ENCODE results near the gene ELF2. TPM values are rescaled to one million over a fixed set of nuclear protein-coding genes. Genes with fewer than 3 reads are reported as not detected.
"Not testable (repeated sequence)": the region's sequence is repeated elsewhere in the genome, so short reads cannot be mapped to it uniquely, and the experiment has no call there.

Gene ELF2
- total RNA-seq, 1 donor from 2014 or later, result 44.4 TPM

GRCh38 chr4:139015269-139015947 lies 161.6 kb downstream of the ELF2 start, which contains the start of gene NOCT:
NOCT (plus strand) TSS chr4:139015781; CDS start chr4:139015982, 201 bp downstream.
- H3K27ac ChIP-seq, result peak within 1 kb of the TSS; percentile 93
- intact Hi-C loops (cut with DNase I), result no loop called here
- peaks cover 24% of the 10 kb centered on the region for H3K4me1 ChIP-seq

GRCh38 chr4:139014371-139015268 lies 162.4 kb downstream of the ELF2 start:
- Histone ChIP-seq H3K4me1 (peaks cover 16% of the 10 kb centered on the region), H3K4me3 (peak overlapping the region; percentile 58 to 85)

More at GRCh38 chr4:139015269-139015947, 161.6 kb downstream of the ELF2 start, which contains the start of gene NOCT:
- TF ChIP-seq POLR2AphosphoS5 (IDR thresholded peaks at IDR 0.05; ENCODE audit: insufficient read depth in 1 of 2, low read depth in 1 of 2) (peak; percentile 82 to 93), POLR2A (IDR thresholded peaks at IDR 0.05) (peak in 1 of 2 donors; percentile 66), CTCF (IDR thresholded peaks at IDR 0.05) (peak in 1 of 3 experiments; percentile 39)
- Histone ChIP-seq H3K4me3 (peak within 1 kb of the TSS; percentile 58 to 85), H3K27me3 (no peaks in the 10 kb centered on the region), H3K9me3 (no peaks in the 10 kb centered on the region), H3K36me3 (no peaks in the 10 kb centered on the region)
- DNase-seq (ENCODE audit: extremely low spot score in 2 of 2), result peak in 1 of 2 donors; percentile 94

GRCh38 chr4:139011225-139011950 lies 165.6 kb downstream of the ELF2 start:
- no peaks in the 10 kb centered on the region for H3K9me3 ChIP-seq
- TF ChIP-seq POLR2AphosphoS5 (IDR thresholded peaks at IDR 0.05; ENCODE audit: insufficient read depth in 1 of 2, low read depth in 1 of 2) (no peak), CTCF (IDR thresholded peaks at IDR 0.05) (no peak), POLR2A (IDR thresholded peaks at IDR 0.05) (no peak)
- H3K27me3 ChIP-seq, result no peaks in the 10 kb centered on the region
- intact Hi-C loops (cut with DNase I), result no loop called here
- H3K36me3 ChIP-seq, result no peaks in the 10 kb centered on the region
- H3K4me3 ChIP-seq, result no peak overlapping the region
- no peak for DNase-seq (ENCODE audit: extremely low spot score in 2 of 2)
- no peak overlapping the region for H3K27ac ChIP-seq
- peaks cover 16% of the 10 kb centered on the region for H3K4me1 ChIP-seq

More at GRCh38 chr4:139014371-139015268, 162.4 kb downstream of the ELF2 start:
- Histone ChIP-seq H3K27me3 (no peaks in the 10 kb centered on the region), H3K27ac (peak overlapping the region; percentile 93), H3K9me3 (no peaks in the 10 kb centered on the region), H3K36me3 (no peaks in the 10 kb centered on the region)
- DNase-seq (ENCODE audit: extremely low spot score in 2 of 2), result no peak
- intact Hi-C loops (cut with DNase I), result no loop called here
- no peak for TF ChIP-seq CTCF (IDR thresholded peaks at IDR 0.05)
- TF ChIP-seq POLR2AphosphoS5 (IDR thresholded peaks at IDR 0.05; ENCODE audit: insufficient read depth in 1 of 2, low read depth in 1 of 2), result peak in 1 of 2 donors; percentile 93

GRCh38 chr4:139009702-139010101 lies 167.3 kb downstream of the ELF2 start:
- Histone ChIP-seq H3K4me3 (no peak overlapping the region), H3K36me3 (no peaks in the 10 kb centered on the region), H3K9me3 (no peaks in the 10 kb centered on the region), H3K27me3 (no peaks in the 10 kb centered on the region), H3K4me1 (peaks cover 11% of the 10 kb centered on the region), H3K27ac (no peak overlapping the region)
- no peak for TF ChIP-seq POLR2A (IDR thresholded peaks at IDR 0.05)
- TF ChIP-seq POLR2AphosphoS5 (IDR thresholded peaks at IDR 0.05; ENCODE audit: insufficient read depth in 1 of 2, low read depth in 1 of 2), result no peak
- no peak for TF ChIP-seq CTCF (IDR thresholded peaks at IDR 0.05)
- intact Hi-C loops (cut with DNase I), result no loop called here
- no peak for DNase-seq (ENCODE audit: extremely low spot score in 2 of 2)

- H3K27ac ChIP-seq; H3K36me3 ChIP-seq; intact Hi-C loops (cut with DNase I); H3K27me3 ChIP-seq; H3K4me1 ChIP-seq; H3K9me3 ChIP-seq; DNase-seq (ENCODE audit: extremely low spot score in 2 of 2); H3K4me3 ChIP-seq: not testable (repeated sequence)
Measured at GRCh38 chr4:139008278-139008677, 168.7 kb downstream of the ELF2 start.

Measured in vagina (tissue), 2 donors.